Type B pancreatic cell (in vitro differentiated cells): Measurements from ENCODE around the gene CYSRT1. TPM values are rescaled to one million over a fixed set of nuclear protein-coding genes. Genes with fewer than 3 reads are reported as not detected.

ENCODE experiments used
- DNase-seq: peaks from one replicate; pipeline ENCODE4 v3.0.0; 2021; ENCODE audit warnings: mixed read lengths; ENCODE audit not compliant: unreplicated experiment; ENCODE audit errors: extremely low spot score
- H3K27ac Mint-ChIP-seq: 2 replicates; pipeline ENCODE4 v1.8.0; 2021; ENCODE audit warnings: mild to moderate bottlenecking, mixed read lengths
- H3K27me3 Mint-ChIP-seq: 2 replicates; pipeline ENCODE4 v1.8.0; 2021; ENCODE audit warnings: mixed read lengths
- H3K36me3 Mint-ChIP-seq: 2 replicates; pipeline ENCODE4 v1.8.0; 2021; ENCODE audit warnings: mixed read lengths
- H3K4me1 Mint-ChIP-seq: one replicate; pipeline ENCODE4 v1.8.0; 2021; ENCODE audit warnings: mixed read lengths; ENCODE audit not compliant: unreplicated experiment
- H3K4me3 Mint-ChIP-seq: 2 replicates; pipeline ENCODE4 v1.8.0; 2021; ENCODE audit warnings: mild to moderate bottlenecking, mixed read lengths
- H3K9me3 Mint-ChIP-seq: 2 replicates; pipeline ENCODE4 v1.8.0; 2021; ENCODE audit warnings: mixed read lengths
- total RNA-seq: library from RNA; stranded (reverse); gene quantifications from 2 replicates; pipeline ENCODE4 v1.2.1, GENCODE V29; 2021; ENCODE audit warnings: low replicate concordance
- TF ChIP-seq, protein P1 (sequence below): fragments of 200-600 bp; sonication (generic); conservative IDR thresholded peaks from 2 replicates; pipeline ENCODE4 v1.5.0; 2021; ENCODE audit warnings: antibody characterized with exemption, mild to moderate bottlenecking

The CYSRT1 gene
- total RNA-seq, 1 donor from 2014 or later = 1.5 TPM

DNA sequence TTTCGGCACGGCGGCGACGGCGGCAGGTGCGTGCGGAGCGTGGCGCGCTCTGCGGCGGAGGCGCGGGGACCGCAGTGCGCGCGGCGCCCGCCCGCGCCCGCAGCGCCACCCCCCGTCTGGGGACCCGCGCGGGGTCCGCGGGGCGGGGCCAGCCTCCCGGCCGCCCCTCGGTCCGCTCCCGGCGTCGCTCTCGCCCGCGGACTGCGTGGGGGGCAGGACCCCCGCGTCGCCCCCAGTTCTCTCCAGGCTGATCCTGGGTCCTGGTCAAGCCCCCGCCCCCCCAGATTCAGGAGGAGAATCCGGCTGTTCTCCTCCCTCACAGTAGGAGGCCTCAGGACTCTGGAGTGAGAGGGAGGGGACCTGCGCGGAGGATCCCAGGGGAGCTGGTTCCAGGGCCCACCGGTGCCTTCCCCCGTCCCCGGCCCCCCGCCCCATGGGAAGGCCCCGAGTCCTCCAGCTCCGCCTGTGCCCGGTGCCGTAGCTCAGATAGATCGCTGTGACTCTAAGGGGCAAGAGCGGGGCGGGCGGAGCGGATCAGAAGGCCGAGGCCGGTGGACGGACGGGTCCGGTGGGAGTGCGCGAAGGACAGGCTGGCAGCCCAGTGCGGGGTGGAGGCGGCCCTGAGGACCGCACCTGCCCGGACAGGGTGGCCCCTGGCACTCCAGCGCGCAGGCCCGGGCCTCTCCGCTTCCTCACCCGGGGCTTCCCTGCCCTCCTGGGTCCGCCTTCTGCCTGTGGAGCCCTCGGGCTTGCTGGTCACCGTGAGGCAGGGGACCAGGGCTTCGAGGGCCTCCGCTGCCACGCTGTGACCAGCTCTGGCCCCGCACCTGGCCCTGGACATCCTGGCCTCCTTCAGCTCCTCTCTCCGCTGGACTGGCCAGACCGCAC lies 2.5 kb upstream of the CYSRT1 start, which contains the start of gene RNF208:
Gene RNF208 (minus strand): TSS at position 51 of the 888 bp plus-strand sequence. CDS start 1,028 bp downstream, outside the sequence.
- peak within 1 kb of the TSS; percentile 86 for H3K4me3 Mint-ChIP-seq
- H3K27ac Mint-ChIP-seq = peak within 1 kb of the TSS; percentile 81
- H3K27me3 Mint-ChIP-seq = peaks cover under 1% of the 10 kb centered on the region
- H3K36me3 Mint-ChIP-seq = no peaks in the 10 kb centered on the region
- DNase-seq = no peak
- H3K4me1 Mint-ChIP-seq = peaks cover 1% of the 10 kb centered on the region
- TF ChIP-seq, protein P1, sequence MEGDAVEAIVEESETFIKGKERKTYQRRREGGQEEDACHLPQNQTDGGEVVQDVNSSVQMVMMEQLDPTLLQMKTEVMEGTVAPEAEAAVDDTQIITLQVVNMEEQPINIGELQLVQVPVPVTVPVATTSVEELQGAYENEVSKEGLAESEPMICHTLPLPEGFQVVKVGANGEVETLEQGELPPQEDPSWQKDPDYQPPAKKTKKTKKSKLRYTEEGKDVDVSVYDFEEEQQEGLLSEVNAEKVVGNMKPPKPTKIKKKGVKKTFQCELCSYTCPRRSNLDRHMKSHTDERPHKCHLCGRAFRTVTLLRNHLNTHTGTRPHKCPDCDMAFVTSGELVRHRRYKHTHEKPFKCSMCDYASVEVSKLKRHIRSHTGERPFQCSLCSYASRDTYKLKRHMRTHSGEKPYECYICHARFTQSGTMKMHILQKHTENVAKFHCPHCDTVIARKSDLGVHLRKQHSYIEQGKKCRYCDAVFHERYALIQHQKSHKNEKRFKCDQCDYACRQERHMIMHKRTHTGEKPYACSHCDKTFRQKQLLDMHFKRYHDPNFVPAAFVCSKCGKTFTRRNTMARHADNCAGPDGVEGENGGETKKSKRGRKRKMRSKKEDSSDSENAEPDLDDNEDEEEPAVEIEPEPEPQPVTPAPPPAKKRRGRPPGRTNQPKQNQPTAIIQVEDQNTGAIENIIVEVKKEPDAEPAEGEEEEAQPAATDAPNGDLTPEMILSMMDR = no peak
- no peaks in the 10 kb centered on the region for H3K9me3 Mint-ChIP-seq

DNA sequence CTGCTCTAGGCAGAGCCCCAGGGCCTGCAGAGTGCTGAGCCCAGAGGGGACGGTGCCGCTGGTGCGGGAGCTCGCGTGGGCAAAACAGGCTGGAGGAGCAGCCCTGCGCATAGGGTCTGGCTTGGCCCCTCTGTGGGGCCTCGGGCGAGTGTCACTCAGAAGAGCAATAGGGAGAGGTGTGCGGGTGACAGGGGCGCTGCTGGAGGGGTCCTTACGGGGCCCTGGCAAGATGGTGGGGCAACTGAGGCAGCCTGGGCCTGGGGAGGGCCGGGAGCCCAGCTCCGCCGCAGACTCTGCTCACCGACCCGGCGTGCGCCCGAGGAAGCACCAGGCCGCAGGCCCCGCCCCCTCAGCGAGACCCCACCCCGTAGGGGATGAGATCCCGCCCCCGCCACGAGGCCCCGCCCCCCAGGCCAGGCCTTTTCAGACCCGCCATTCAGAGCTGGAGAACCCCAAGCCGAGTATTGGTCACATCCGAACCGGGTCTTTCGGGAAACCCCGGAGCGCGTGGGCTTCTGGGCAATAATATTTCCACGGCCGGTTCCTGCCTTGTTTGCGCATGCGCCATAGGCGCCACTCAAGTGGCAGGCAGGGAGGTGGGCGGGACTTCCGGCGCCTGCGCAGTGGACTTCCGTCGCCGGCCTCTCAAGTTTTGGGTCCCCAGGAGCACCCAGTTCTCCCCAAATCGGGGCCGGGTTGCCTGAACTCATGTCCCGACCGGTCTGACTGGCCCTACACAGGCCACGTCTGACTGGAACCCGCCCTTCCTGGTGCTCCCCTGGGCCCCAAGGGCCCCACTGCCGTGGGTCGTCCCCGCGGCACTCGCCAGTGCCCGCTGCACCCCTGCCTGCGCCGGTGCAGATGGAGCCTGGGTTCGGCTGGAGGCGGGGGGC lies 1.6 kb upstream of the CYSRT1 start:
- DNase-seq = peak; percentile 97
- H3K27me3 Mint-ChIP-seq = peaks cover 3% of the 10 kb centered on the region

DNA sequence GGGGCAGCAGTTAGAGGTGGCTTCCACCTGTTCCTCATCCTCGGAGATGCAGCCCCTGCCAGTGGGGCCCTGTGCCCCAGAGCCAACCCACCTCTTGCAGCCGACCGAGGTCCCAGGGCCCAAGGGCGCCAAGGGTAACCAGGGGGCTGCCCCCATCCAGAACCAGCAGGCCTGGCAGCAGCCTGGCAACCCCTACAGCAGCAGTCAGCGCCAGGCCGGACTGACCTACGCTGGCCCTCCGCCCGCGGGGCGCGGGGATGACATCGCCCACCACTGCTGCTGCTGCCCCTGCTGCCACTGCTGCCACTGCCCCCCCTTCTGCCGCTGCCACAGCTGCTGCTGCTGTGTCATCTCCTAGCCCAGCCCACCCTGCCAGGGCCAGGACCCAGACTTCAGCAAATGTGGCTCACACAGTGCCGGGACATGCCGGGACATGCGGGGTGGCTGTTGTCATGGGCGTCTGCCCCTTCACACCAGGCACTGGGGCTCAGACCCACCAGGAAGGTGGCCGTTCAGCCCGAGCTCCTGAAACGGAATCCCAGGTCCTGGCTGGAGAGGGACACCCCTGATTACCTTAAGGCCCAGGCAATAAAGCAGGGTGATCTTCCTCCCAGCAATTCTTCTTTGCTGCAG lies 841 bp downstream of the CYSRT1 start:
- peaks cover 3% of the 10 kb centered on the region for H3K27me3 Mint-ChIP-seq
- peak overlapping the region; percentile 55 for H3K4me3 Mint-ChIP-seq
- DNase-seq = no peak
- no peaks in the 10 kb centered on the region for H3K9me3 Mint-ChIP-seq
- H3K4me1 Mint-ChIP-seq = peaks cover 5% of the 10 kb centered on the region
- H3K36me3 Mint-ChIP-seq = no peaks in the 10 kb centered on the region
- TF ChIP-seq, protein P1 = no peak
- peak overlapping the region; percentile 34 for H3K27ac Mint-ChIP-seq

More for the DNA sequence above, 1.6 kb upstream of the CYSRT1 start:
- Mint-ChIP-seq H3K4me1 (peaks cover 5% of the 10 kb centered on the region), H3K36me3 (no peaks in the 10 kb centered on the region), H3K4me3 (peak overlapping the region; percentile 86), H3K9me3 (no peaks in the 10 kb centered on the region), H3K27ac (peak overlapping the region; percentile 81)
- TF ChIP-seq, protein P1 = no peak

DNA sequence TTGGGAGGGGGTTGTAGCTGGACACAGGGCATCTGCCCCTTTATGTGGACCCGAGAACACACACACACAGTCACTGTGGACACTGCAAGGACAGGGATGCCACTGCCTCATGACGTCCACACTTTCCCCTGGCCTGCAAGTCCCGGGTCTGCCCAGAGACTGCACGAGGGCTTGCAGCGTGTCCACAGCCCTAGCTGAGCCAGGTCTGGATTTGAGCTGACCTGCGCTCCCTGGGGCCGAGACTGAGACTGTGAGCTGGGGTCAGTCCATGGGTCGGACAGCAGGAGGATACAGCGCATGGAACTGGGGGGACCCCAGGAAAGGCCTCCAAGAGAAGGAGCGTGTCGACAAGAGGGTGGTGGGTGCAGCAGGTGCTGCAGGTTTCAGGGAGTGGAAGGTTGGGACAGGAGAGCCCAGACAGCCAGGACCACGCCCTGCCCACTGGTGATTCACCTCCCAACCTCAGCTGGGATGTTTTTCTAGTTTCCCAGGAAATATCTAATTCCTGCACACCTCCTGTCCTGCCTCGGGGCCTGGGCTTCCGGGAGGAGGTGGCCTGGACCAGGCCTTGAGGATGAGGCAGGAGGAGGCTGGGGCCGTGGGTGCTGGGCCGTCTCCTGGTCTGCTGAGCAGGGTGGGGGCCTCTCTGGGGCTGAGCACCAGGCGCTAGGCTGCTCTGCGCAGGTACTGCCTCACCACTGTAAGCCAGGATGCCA lies 1.5 kb downstream of the CYSRT1 start:
- Mint-ChIP-seq H3K27me3 (peaks cover 3% of the 10 kb centered on the region), H3K4me3 (peak overlapping the region; percentile 41), H3K9me3 (no peaks in the 10 kb centered on the region), H3K4me1 (peaks cover 5% of the 10 kb centered on the region), H3K27ac (no peak overlapping the region), H3K36me3 (no peaks in the 10 kb centered on the region)
- TF ChIP-seq, protein P1 = no peak
- no peak for DNase-seq
